Articular chondrocyte of knee joint (primary cell): ENCODE measurements around the gene MEOX2. TPM values are rescaled to one million over a fixed set of nuclear protein-coding genes. Genes with fewer than 3 reads are reported as not detected.

Experiments
- total RNA-seq: library from RNA; depleted of rRNA; stranded (reverse); fragments of >200 nt; gene quantifications from 2 replicates; pipeline ENCODE4 v1.2.3, GENCODE V29; 2012

MEOX2 gene
- 9.0 and 15.0 TPM in 2 replicates for total RNA-seq

GRCh38 chr7:15686295-15686956, at the start of gene MEOX2:
TSS of gene MEOX2 (minus strand) at chr7:15686683. CDS start at chr7:15686402, 281 bp downstream.

GRCh38 chr7:15561835-15562234, 124.6 kb downstream of the MEOX2 start, which contains the start of gene AGMO:
TSS of gene AGMO (minus strand) at chr7:15562015.

Other genes with a start within 250 kb of the MEOX2 start
- gene AGMO, start 124.7 kb downstream of the MEOX2 start, total RNA-seq = 0.32 and 0.52 TPM in 2 replicates